Ishikawa (cell line): ENCODE measurements around the gene TNFAIP8L3.

Experiments
- CEBPB ChIP-seq: IDR thresholded peaks from 2 replicates; pipeline ENCODE4 v1.6.1; 2012
- CREB1 ChIP-seq: IDR thresholded peaks from 2 replicates; pipeline ENCODE4 v1.6.1; 2012; ENCODE audit warnings: low read depth
- EGR1 ChIP-seq: IDR thresholded peaks from 2 replicates; pipeline ENCODE4 v1.6.1; 2012
- EP300 ChIP-seq: IDR thresholded peaks from 2 replicates; pipeline ENCODE4 v1.6.1; 2012; ENCODE audit warnings: borderline replicate concordance
- FOXM1 ChIP-seq: IDR thresholded peaks from 2 replicates; pipeline ENCODE4 v1.6.1; 2012; ENCODE audit warnings: low read depth, borderline replicate concordance
- NFIC ChIP-seq: IDR thresholded peaks from 2 replicates; pipeline ENCODE4 v1.6.1; 2012
- RAD21 ChIP-seq: IDR thresholded peaks from 2 replicates; pipeline ENCODE4 v1.6.1; 2012; ENCODE audit warnings: low read depth
- TAF1 ChIP-seq: IDR thresholded peaks from 2 replicates; pipeline ENCODE4 v1.6.1; 2012; ENCODE audit warnings: low read depth, mild to moderate bottlenecking
- TCF12 ChIP-seq: IDR thresholded peaks from 2 replicates; pipeline ENCODE4 v1.6.1; 2012; ENCODE audit warnings: low read depth
- TEAD4 ChIP-seq: IDR thresholded peaks from 2 replicates; pipeline ENCODE4 v1.6.1; 2012
- YY1 ChIP-seq: IDR thresholded peaks from 2 replicates; pipeline ENCODE4 v1.6.1; 2012; ENCODE audit warnings: low read depth
- ZBTB7A ChIP-seq: IDR thresholded peaks from 2 replicates; pipeline ENCODE4 v1.6.1; 2012; ENCODE audit warnings: low read depth
- TF ChIP-seq, protein P1 (sequence below): IDR thresholded peaks from 2 replicates; pipeline ENCODE4 v1.6.1; 2012
- TF ChIP-seq, protein P2 (sequence below): IDR thresholded peaks from 2 replicates; pipeline ENCODE4 v1.6.1; 2012; ENCODE audit warnings: low read depth, mild to moderate bottlenecking
- TF ChIP-seq, protein P3 (sequence below): IDR thresholded peaks from 2 replicates; pipeline ENCODE4 v1.6.1; 2012

Gene TNFAIP8L3

DNA sequence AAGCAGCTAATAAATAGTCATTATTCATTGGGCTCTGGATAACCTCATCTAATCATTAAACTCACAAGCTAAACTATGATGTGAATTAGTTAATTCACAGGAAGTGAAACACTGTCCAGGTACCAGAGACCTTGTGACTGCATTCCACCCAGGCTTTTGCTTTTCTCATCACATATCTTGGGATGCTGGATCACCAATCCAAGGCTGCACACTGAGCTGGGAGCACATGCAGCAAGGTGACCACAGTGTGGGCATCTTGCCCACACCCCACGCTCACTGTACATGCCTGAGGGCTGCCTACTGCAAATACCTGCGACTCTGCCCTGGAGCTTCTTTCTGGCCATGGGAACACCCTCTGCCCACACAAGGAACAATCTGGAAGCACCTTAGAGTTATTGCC, 40.6 kb upstream of the TNFAIP8L3 start:
- TF ChIP-seq CEBPB, result no peak
- no peak for TF ChIP-seq ZBTB7A
- TF ChIP-seq, protein P1, sequence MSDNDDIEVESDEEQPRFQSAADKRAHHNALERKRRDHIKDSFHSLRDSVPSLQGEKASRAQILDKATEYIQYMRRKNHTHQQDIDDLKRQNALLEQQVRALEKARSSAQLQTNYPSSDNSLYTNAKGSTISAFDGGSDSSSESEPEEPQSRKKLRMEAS, result no peak
- TF ChIP-seq TEAD4, result no peak
- TF ChIP-seq TAF1, result no peak
- TF ChIP-seq CREB1, result no peak
- no peak for TF ChIP-seq EP300
- TF ChIP-seq YY1, result no peak
- no peak for TF ChIP-seq TCF12
- TF ChIP-seq FOXM1, result no peak
- TF ChIP-seq RAD21, result no peak
- no peak for TF ChIP-seq EGR1
- TF ChIP-seq, protein P2, sequence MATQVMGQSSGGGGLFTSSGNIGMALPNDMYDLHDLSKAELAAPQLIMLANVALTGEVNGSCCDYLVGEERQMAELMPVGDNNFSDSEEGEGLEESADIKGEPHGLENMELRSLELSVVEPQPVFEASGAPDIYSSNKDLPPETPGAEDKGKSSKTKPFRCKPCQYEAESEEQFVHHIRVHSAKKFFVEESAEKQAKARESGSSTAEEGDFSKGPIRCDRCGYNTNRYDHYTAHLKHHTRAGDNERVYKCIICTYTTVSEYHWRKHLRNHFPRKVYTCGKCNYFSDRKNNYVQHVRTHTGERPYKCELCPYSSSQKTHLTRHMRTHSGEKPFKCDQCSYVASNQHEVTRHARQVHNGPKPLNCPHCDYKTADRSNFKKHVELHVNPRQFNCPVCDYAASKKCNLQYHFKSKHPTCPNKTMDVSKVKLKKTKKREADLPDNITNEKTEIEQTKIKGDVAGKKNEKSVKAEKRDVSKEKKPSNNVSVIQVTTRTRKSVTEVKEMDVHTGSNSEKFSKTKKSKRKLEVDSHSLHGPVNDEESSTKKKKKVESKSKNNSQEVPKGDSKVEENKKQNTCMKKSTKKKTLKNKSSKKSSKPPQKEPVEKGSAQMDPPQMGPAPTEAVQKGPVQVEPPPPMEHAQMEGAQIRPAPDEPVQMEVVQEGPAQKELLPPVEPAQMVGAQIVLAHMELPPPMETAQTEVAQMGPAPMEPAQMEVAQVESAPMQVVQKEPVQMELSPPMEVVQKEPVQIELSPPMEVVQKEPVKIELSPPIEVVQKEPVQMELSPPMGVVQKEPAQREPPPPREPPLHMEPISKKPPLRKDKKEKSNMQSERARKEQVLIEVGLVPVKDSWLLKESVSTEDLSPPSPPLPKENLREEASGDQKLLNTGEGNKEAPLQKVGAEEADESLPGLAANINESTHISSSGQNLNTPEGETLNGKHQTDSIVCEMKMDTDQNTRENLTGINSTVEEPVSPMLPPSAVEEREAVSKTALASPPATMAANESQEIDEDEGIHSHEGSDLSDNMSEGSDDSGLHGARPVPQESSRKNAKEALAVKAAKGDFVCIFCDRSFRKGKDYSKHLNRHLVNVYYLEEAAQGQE, result no peak
- TF ChIP-seq, protein P3, sequence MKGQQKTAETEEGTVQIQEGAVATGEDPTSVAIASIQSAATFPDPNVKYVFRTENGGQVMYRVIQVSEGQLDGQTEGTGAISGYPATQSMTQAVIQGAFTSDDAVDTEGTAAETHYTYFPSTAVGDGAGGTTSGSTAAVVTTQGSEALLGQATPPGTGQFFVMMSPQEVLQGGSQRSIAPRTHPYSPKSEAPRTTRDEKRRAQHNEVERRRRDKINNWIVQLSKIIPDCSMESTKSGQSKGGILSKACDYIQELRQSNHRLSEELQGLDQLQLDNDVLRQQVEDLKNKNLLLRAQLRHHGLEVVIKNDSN, result no peak
- TF ChIP-seq NFIC, result no peak

DNA sequence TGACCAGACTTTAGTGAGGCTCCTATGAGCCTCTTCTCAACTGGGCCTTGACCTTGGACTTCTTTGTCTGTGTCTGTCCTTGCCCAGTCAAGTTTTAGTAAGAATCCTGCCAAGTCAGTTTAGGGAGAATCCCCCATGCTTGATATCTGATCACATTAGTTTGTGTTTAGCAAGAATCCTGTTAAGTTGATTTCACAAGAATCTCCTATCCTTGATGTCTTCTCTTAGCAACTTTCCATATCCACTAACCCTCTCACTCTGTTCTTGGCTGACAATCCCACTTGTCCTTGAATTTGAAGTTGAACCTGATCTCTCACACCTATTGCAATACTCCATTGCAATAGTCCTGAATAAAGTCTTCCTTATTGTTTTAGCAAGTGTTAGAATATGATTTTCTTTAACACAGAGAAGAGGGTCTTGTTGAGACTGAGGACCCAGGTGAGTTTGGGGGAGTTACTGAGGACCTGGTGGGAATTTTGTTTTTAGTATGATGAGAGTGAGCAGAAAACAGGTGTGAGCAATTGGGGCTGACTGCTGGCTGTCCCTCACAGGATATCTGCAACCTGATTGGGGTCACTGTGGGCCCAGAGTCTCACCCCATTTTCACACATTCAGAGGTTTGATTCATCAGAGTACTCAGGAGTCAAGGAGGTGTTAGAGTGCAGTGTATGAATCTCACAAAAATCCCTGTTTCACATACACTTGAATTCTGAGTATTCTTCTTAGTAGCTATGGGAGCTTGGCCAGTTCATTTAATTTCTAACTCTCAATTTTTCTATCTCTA, 39.9 kb upstream of the TNFAIP8L3 start:
- TF ChIP-seq EP300 (no peak), TCF12 (no peak), RAD21 (no peak), EGR1 (no peak), YY1 (no peak), ZBTB7A (no peak), FOXM1 (no peak), CEBPB (no peak), NFIC (no peak), CREB1 (no peak), TEAD4 (no peak), TAF1 (no peak)
- TF ChIP-seq, protein P1, result no peak
- TF ChIP-seq, protein P3, result no peak
- TF ChIP-seq, protein P2, result no peak

DNA sequence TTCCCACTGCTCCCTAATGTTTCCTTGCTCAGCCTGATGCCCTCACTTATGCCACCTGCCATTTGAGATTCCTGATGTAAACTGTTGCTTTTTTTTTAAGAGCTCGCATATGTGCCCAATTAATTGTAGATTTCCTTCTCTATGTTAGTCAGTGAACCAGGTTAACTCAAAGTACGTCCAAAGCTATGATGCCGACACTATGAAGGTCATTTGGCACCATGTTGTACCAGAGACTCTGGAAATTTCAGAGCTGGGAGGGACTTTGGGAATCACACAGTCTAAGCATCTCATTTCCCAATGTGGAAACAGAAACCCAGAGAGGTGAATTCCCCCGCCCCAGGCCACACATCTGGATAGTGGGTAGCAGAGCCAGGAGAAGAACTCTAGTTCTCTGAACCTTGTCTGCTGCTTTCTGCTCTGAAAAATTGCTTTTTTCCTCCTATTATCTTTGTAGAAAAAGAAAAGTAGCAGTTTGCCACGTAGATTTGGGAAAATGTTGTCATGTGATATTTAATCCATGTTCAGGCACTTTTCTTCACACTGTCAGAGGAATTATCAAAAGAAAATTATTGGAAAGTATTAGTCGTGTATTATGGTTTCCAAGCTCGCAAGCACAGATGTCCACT, 38.5 kb upstream of the TNFAIP8L3 start:
- TF ChIP-seq NFIC (no peak), CEBPB (no peak), FOXM1 (no peak), EP300 (no peak)
- TF ChIP-seq, protein P1, result no peak

DNA sequence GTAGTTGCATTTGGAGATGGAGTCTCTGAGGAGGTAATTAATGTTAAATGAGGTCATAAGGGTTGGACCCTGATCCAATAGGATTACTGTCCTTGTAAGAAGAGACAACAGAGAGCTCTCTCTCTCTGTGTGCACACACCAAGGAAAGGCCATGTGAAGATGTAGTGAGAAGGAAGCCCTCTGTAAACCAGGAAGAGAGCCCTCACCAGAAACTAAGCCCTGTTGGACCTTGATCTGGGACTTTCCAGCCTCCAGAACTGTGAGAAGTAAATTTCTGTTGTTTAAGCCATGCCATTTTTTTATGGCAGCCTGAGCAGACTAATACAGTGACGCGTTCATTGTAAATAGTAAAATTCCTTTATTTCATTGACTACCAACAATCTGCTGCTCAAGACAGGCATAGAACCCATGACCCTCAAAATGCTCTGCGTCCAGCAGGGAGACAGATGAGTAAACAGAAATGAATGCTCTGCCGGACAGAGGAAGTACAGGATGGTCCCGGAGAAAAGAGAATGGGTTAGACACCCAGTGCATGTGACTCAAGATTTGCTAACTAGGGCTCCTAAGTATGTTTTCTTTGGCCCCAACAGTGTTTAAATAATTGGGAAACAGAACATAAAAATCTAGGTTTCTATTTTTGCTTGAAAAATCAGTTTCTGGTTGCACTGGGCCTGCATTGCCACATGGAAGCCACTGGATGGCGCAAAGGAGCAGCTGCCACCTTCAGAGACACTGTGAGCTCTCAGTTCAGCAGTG, 37.9 kb upstream of the TNFAIP8L3 start:
- no peak for TF ChIP-seq NFIC
- TF ChIP-seq TCF12, result no peak
- TF ChIP-seq RAD21, result peak; percentile 60

DNA sequence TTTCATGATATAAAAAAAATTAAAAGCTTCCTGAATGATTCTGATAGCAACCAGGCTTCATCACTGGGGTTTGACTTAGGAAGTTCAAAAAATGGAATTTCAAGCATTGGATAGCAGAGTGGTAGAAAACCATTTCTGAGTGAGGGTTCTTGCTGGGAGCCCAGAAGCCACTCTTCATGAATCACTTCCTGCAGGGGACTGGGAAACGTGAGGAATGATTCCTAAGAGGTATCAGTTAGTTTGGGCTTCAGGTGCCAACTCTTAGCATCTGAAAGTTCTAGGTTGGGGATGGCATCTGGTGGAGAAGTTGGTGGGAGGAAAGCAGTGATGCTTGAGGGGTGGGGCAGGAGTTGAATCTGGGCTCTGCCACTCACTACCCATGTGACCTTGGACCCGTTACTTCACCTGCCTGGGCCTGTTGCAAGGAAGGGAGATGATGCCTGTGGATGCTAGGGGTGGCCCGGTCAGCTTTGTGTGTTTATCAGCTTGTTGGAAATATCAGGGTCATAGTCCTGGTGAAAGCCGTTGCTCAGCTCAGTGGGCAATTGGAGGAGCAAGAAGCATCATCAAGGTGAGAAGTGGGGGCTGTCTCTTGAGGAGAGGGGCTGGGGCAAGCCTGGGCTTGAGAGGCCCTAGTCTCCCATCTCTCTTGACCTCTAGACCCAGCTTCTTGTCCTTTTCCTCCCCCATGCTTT, 37.0 kb upstream of the TNFAIP8L3 start:
- no peak for TF ChIP-seq TCF12
- TF ChIP-seq CREB1, result no peak
- no peak for TF ChIP-seq EGR1
- no peak for TF ChIP-seq NFIC
- TF ChIP-seq YY1, result no peak
- no peak for TF ChIP-seq CEBPB
- no peak for TF ChIP-seq EP300
- no peak for TF ChIP-seq RAD21
- TF ChIP-seq, protein P1, result no peak
- no peak for TF ChIP-seq ZBTB7A
- TF ChIP-seq TAF1, result no peak
- TF ChIP-seq, protein P3, result no peak
- TF ChIP-seq, protein P2, result no peak
- TF ChIP-seq TEAD4, result no peak
- TF ChIP-seq FOXM1, result no peak
